HUES64 (cell line): Measurements from ENCODE around the gene TTC28.

Source experiments
- H3K27ac ChIP-seq: 2 replicates; pipeline ENCODE4 v1.7.0; 2013; ENCODE audit warnings: low read depth, low read length, inconsistent platforms
- H3K27me3 ChIP-seq: 2 replicates; pipeline ENCODE4 v1.6.1; 2013; ENCODE audit warnings: mild to moderate bottlenecking, low read length; ENCODE audit not compliant: insufficient read depth
- H3K36me3 ChIP-seq: 2 replicates; pipeline ENCODE4 v1.6.1; 2013; ENCODE audit warnings: mild to moderate bottlenecking, low read length; ENCODE audit not compliant: insufficient read depth
- H3K4me1 ChIP-seq: 2 replicates; pipeline ENCODE4 v1.6.1; 2013; ENCODE audit warnings: mild to moderate bottlenecking, low read length, moderate library complexity; ENCODE audit not compliant: insufficient read depth
- H3K4me3 ChIP-seq: 2 replicates; pipeline ENCODE4 v1.5.1; 2013; ENCODE audit warnings: mild to moderate bottlenecking, low read length, moderate library complexity
- H3K9ac ChIP-seq: 2 replicates; pipeline ENCODE4 v1.6.1; 2013; ENCODE audit warnings: mild to moderate bottlenecking, low read depth, low read length
- H3K9me3 ChIP-seq: 2 replicates; pipeline ENCODE4 v1.6.1; 2013; ENCODE audit warnings: low read depth, low read length; ENCODE audit not compliant: insufficient read depth
- WGBS: fragments of 150-250, 120-280 bp; methylation state at CpG from one replicate; pipeline ENCODE4 v1.1.7; 2013; ENCODE audit warnings: missing lambda C conversion rate; 5-methylcytosine and 5-hydroxymethylcytosine counted together

Gene TTC28

DNA sequence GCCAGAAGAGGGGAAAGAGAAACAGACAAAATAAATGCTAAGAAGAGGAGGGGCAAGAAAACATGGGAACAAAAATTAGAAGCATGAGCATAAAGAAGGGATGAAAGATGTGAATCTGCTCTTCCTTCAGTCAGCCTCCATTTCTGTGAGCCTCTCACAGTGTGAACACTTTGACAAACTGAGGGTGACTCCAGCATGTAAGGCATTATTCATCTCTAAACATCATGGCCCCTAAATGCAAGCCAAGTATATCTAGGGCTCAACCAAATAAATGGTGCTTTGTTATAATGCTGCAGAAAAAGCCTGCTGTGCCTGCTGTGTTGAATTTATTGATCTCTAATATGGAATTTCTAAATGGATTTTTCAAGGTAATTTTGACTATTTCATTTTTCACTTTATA lies 281.3 kb downstream of the TTC28 start:
- Histone ChIP-seq H3K9me3 (peaks cover 6% of the 10 kb centered on the region; the same call in 1 of the 2 replicates), H3K4me3 (no peak overlapping the region), H3K4me1 (no peaks in the 10 kb centered on the region), H3K9ac (no peak overlapping the region), H3K27ac (no peak overlapping the region), H3K36me3 (no peaks in the 10 kb centered on the region), H3K27me3 (no peaks in the 10 kb centered on the region)

GRCh38 chr22:28397306-28397705 lies 282.3 kb downstream of the TTC28 start:
- H3K9me3 ChIP-seq: peaks cover 10% of the 10 kb centered on the region
- H3K36me3 ChIP-seq: no peaks in the 10 kb centered on the region
- no peak overlapping the region for H3K9ac ChIP-seq
- no peaks in the 10 kb centered on the region for H3K4me1 ChIP-seq
- no peaks in the 10 kb centered on the region for H3K27me3 ChIP-seq
- H3K4me3 ChIP-seq: no peak overlapping the region
- H3K27ac ChIP-seq: no peak overlapping the region
- WGBS: 94% methylated on average over 4 of the region's 4 CpGs

- H3K9me3 ChIP-seq: peaks cover 10% of the 10 kb centered on the region
- no peak overlapping the region for H3K27ac ChIP-seq
- 96% methylated on average over 2 of the region's 2 CpGs for WGBS
- no peaks in the 10 kb centered on the region for H3K36me3 ChIP-seq
- H3K9ac ChIP-seq: no peak overlapping the region
- H3K4me3 ChIP-seq: no peak overlapping the region
- no peaks in the 10 kb centered on the region for H3K4me1 ChIP-seq
- H3K27me3 ChIP-seq: no peaks in the 10 kb centered on the region
Observed at GRCh38 chr22:28395920-28396753, 283.5 kb downstream of the TTC28 start.

- Histone ChIP-seq H3K27ac (no peak overlapping the region), H3K9ac (no peak overlapping the region), H3K27me3 (no peaks in the 10 kb centered on the region), H3K36me3 (no peaks in the 10 kb centered on the region), H3K4me1 (no peaks in the 10 kb centered on the region), H3K4me3 (no peak overlapping the region), H3K9me3 (peaks cover 10% of the 10 kb centered on the region)
- WGBS: 97% methylated on average over 3 of the region's 4 CpGs
Observed at GRCh38 chr22:28395520-28395919, 284.1 kb downstream of the TTC28 start.

GRCh38 chr22:28394513-28395110 lies 285.0 kb downstream of the TTC28 start:
- H3K9ac ChIP-seq: no peak overlapping the region
- H3K27ac ChIP-seq: no peak overlapping the region
- H3K4me3 ChIP-seq: no peak overlapping the region
- H3K9me3 ChIP-seq: peaks cover 10% of the 10 kb centered on the region
- WGBS: 96% methylated on average over 2 of the region's 2 CpGs
- H3K27me3 ChIP-seq: no peaks in the 10 kb centered on the region
- H3K36me3 ChIP-seq: no peaks in the 10 kb centered on the region
- no peaks in the 10 kb centered on the region for H3K4me1 ChIP-seq

GRCh38 chr22:28381429-28382167 lies 298.0 kb downstream of the TTC28 start:
- no peak overlapping the region for H3K27ac ChIP-seq
- H3K4me1 ChIP-seq: peaks cover 21% of the 10 kb centered on the region
- WGBS: 100% methylated on average over 2 of the region's 3 CpGs
- H3K27me3 ChIP-seq: no peaks in the 10 kb centered on the region
- H3K36me3 ChIP-seq: no peaks in the 10 kb centered on the region
- no peaks in the 10 kb centered on the region for H3K9me3 ChIP-seq
- no peak overlapping the region for H3K4me3 ChIP-seq
- no peak overlapping the region for H3K9ac ChIP-seq

DNA sequence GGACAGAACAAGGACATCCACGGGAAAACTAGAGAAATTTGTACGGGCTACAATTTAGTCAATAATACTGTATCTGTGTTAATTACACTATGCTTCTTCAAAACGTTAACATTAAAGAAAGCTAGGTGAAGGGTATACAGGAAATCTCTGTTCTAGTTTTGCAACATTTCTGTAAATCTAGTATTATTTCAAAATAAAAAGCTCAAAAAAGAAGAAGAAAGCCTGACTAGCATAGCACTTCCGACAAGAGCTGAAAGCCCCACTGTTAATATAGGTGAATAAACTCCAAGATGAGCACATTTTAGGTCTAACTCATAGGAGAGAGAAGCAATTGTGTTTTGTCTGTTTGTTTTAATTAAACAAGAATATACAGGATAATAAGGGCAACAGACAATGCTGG lies 299.7 kb downstream of the TTC28 start:
- Histone ChIP-seq H3K27ac (no peak overlapping the region), H3K27me3 (no peaks in the 10 kb centered on the region), H3K9me3 (no peaks in the 10 kb centered on the region), H3K4me3 (no peak overlapping the region), H3K9ac (no peak overlapping the region), H3K36me3 (no peaks in the 10 kb centered on the region), H3K4me1 (peaks cover 21% of the 10 kb centered on the region)
- 100% methylated on average over 3 of the region's 4 CpGs for WGBS

DNA sequence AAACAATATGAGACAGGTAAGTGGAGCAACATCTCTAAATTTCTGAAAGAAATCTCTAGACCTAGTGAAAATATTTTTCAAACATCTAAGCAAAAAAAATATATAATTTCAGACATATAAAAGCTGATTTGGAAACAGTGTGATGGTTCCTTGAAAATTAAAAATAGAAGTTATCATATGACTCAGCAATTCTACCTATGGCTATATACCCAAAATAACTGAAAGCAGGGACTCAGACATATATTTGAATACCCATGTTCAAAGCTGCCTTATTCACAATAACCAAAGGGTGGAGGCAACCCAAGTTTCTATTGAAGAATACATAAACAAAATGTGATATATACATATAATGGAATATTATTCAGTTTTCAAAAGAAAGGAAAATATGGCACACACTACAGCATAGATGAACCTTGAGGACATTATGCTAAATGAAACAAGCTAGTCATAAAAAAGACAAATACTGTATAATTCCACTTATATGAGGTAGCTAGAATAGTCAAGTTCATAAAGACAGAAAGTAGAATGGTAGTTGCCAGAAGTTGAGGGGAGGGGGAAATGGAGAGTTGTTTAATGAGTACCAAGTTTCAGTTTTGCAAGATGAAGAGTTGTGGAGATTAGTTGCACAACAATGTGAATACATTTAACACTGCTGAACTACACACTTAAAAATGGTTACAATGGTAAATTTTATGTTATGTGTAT lies 300.4 kb downstream of the TTC28 start:
- Histone ChIP-seq H3K9ac (no peak overlapping the region), H3K27ac (no peak overlapping the region), H3K9me3 (no peaks in the 10 kb centered on the region), H3K4me3 (no peak overlapping the region), H3K27me3 (no peaks in the 10 kb centered on the region), H3K4me1 (peaks cover 21% of the 10 kb centered on the region), H3K36me3 (no peaks in the 10 kb centered on the region)

GRCh38 chr22:28375761-28376534 lies 303.7 kb downstream of the TTC28 start:
- Histone ChIP-seq H3K36me3 (no peaks in the 10 kb centered on the region), H3K9ac (no peak overlapping the region), H3K4me3 (no peak overlapping the region), H3K9me3 (no peaks in the 10 kb centered on the region), H3K4me1 (peaks cover 7% of the 10 kb centered on the region), H3K27me3 (no peaks in the 10 kb centered on the region), H3K27ac (no peak overlapping the region)

DNA sequence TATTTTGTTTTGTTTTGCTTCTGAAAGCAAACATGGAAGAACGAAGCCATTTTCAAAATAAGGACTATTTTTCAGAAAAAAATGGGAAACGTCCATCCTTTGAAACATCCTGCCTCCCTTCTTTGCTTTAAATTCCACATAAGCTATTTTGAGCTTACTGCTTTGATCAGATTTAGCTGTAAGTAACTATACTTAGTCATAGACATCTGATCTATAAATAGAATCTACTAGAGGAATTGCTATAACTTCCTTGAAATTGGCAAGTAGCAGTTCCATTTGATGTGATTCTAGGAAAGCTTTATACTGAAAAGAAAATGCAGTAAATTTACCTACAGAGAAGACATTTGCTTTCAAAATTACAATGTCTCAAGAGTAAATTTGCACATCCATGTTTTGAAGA lies 305.8 kb downstream of the TTC28 start:
- 92% methylated on average over 2 of the region's 2 CpGs for WGBS
- Histone ChIP-seq H3K27ac (no peak overlapping the region), H3K9ac (no peak overlapping the region), H3K36me3 (no peaks in the 10 kb centered on the region), H3K4me1 (no peaks in the 10 kb centered on the region), H3K27me3 (no peaks in the 10 kb centered on the region), H3K4me3 (no peak overlapping the region), H3K9me3 (no peaks in the 10 kb centered on the region)
